ENCODE measurements around the gene BMAL1.

The BMAL1 gene

GRCh38 chr11:13294178-13294577, 16.6 kb downstream of the BMAL1 start:
- no peak for FAIRE-seq

GRCh38 chr11:13294771-13295579, 17.4 kb downstream of the BMAL1 start:
- no peak for FAIRE-seq

GRCh38 chr11:13297308-13297916, 19.8 kb downstream of the BMAL1 start:
- FAIRE-seq = no peak

GRCh38 chr11:13297917-13298356, 20.3 kb downstream of the BMAL1 start:
- FAIRE-seq = no peak

GRCh38 chr11:13298765-13299164, 21.2 kb downstream of the BMAL1 start:
- FAIRE-seq = no peak

GRCh38 chr11:13301522-13301921, 23.9 kb downstream of the BMAL1 start:
- no peak for FAIRE-seq

DNA sequence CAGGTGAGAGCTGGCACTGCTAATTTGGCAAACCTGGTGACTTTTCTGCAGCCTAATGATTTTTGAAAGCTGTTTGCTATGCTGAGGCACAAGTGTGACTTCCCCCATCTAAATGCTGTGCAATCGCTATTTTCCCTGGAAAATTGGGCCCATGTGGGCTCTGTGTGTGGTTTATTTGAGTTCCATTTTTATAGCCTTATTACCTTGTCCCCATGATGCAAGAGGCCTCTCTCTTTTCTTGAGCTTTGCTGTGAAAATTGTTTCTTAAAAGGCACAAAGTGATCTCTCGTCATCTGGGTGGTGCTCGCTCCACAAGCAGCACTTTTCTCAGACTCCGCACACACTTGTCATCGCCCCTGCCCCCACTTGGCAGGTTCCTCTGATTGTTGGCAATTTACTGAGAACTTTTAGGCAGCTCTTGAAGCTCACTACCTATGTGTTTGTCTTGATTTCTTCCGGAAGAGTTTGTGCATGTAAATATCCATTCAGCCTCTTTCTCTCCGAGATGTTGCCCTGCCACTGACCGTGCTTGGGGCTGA, 24.9 kb downstream of the BMAL1 start:
- no peak for FAIRE-seq

DNA sequence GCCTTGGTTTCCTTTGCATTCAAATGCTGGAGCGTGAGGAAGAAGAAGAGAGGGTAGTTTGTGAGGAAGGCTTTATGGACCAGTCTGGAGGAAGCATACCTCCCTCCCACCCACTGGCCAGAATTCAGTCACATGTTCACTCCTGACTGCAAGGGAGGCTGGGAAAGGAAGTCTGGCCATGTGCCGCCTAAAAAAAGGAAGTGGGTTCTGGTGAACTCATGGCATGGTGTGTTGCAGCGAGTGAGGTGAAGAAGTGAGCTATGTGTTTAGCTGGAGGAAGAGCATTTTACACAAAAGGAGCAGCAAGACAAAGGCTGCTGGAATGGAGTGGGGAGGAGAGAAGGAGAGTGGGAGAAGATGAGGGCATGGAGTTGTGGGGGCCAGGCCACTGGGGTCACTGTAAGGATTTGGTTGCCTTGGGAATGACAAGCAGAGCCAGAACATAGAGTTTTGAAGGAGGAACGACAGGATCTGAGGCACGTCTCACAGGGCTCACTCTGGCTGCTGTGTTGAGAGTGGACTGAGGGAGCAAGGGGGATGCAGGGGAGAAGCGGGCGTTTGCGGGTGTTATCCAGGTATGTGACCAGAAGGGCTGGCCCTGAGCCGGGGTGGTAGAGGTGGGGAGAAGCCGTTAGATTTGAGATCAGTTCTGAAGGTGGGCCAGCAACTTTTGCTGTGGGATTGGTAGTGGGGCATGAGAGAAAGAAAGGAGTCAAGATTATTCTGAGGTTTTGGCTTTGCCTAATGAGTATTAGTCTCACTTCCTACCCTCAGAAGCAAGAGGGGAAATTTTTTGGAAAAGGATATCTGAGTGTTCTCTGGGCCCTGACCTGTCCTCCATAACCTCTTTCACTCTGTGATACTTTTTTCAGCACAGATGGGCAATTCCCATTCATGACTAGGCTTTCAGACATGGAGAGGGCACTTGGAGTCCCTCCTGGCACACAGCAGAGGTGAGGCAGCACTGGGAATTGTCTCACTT, 26.4 kb downstream of the BMAL1 start:
- no peak for FAIRE-seq

DNA sequence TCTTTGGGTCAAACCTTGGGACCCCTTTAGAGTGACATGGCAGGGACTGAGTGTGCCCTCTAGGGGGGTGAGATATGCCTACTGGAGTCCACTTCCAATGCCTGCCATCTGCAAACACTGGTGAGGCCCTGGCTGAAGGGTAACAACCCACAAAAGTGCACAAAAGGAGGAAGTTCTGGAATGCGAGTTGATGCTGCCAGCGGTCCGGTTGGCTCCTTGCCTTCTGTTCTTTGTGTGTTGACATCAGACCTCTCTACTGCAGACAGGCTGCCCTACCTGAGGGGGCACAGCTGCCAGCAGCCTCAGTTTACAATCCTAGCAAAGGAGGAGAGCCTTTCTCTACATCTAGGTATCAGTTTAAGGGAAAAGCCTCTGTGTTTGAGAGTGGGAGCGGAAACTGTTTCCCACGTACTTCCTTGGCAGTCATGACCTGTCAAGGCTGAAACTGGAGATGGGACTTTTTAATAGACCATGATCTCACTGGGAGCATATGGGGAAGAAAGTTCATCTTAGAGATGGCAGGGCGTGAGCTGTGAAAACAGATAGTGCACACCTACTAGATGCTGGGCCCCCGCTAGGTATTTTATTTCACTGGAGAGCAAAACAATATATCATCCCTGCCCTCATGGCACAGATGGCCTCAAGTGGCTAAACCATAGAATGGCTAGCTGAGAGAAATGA, 27.2 kb downstream of the BMAL1 start:
- no peak for FAIRE-seq

DNA sequence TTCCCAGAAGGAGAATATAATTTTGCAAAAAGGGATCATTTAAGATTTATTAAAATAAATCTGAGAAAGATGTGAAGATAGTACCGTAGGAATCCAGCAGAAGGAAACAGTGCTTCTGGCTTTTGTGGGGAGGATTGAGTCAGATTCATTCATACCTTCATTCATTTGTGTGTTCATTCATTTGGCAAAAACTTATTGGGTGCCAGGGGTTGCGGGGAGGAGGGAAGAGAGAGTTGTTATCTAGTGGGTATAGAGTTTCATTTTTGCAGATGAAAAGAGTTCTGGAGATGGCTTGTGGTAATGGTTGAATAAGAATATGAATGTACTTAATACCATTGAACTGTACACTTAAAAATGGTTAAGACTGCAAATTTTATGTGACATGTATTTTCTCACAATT, 31.1 kb downstream of the BMAL1 start:
- FAIRE-seq = no peak

DNA sequence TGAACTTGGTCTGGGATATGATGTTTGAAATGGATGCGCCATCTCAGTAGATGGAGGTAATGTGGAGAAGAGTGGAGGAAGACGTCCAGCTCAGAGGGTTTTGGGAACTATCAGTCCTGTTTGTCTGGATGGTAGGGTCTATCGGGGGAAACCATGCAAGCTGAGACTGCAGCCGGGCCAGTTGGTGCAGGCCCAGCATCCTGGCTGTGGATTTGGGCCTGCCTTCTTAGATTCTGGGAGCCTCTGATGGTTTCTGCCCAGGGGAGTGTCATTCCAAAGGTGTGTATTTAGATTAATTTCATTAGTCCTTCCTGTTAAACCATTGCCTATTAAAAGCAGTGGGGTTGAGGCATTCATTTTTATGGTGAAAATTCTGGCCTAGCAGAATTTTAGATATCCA, 31.6 kb downstream of the BMAL1 start:
- FAIRE-seq = no peak

DNA sequence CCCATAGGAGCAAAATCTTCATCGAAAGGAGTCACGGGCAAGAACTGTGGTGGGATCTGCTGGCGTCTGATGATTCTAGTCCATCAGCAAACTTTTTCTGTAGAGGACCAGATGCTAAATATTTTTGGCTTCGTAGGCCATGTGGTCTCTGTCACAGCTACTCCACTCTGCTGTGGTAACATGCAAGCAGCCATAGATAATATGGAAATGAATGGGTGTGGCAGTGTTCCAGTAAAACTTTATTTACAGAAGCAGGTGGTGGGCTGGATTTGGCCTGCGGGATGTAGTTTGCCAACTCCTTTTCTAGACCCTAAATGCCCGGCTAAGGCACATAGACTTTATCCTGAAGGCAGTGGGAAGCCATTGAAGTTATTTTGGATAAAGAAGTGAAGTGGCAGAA, 32.9 kb downstream of the BMAL1 start:
- FAIRE-seq = no peak

DNA sequence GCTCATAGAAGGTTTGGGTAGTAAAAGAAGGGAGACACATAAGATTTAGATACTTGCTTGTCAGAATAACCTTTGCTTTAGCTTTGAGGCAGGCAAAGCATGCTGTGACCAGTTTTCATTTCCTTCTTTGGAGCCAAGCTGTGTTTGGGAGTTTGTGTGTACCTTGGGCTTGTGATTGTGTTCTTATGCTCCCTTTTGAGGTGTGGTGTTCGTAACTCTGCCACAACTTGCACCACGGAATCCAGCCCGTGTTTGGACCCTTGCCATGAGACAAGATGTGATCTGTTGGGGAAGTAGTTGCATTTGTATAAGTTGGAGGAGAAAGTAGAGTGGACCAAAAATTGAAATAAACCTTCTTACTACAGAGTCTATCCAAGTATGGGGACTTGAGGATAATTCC, 34.0 kb downstream of the BMAL1 start:
- no peak for FAIRE-seq

GRCh38 chr11:13313005-13313819, 35.6 kb downstream of the BMAL1 start:
- FAIRE-seq = no peak

DNA sequence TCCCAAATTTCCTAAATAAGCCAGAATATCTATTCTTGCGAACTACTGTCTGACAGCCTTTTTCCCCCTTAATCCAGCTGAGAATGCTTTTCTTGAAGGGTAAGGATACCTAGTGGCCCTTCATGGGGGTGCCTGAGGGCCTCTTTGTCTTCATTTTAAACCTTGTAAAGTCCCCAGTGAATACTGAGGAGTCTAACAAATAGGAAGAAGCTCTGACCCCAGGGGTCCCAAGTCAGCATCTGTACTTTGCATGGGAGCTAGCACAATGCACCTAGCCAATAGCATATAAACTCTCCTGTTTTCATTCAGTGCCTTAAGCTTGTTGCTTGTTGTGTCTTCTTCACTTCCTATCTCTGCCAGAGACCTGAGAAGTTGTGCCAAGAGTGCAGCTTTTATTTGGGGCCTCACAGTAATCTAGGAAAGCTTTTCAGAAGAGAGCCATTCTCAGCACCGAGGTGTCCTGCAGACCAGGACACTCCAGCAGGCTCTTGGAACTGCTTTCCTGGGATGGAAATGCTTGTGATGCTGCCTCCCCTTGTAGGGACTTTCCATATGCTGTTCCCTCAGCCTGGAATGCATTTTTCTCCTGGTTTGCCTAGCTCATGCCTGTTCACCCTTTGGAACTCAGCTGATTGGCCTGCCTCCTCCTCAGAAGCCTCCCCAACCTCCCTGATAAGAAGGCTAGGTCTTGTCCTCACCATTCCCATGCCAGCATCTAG, 37.2 kb downstream of the BMAL1 start:
- FAIRE-seq = no peak

- no peak for FAIRE-seq
Observed at GRCh38 chr11:13315517-13316432, 38.2 kb downstream of the BMAL1 start.

DNA sequence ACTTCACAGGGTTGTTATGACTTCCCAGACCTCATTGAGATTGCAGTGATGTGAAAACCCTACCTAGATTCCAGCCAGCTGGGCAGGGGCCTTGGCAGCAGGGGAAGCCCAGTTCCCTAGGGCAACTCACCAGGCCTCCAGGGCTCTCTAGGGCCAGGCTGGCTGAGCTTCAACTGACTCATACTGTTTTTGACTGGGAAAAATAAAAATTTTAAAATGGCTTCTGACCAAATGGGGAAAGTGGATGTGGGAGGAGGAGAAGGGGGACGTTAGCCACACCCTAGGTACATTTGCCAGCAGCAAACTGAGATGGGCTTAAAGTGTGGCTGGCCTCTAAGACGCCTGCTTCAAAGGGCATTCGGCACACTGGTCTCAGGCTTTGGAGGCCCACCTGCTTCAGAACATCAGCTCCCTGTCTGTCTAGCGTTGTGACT, 39.0 kb downstream of the BMAL1 start:
- FAIRE-seq = no peak

DNA sequence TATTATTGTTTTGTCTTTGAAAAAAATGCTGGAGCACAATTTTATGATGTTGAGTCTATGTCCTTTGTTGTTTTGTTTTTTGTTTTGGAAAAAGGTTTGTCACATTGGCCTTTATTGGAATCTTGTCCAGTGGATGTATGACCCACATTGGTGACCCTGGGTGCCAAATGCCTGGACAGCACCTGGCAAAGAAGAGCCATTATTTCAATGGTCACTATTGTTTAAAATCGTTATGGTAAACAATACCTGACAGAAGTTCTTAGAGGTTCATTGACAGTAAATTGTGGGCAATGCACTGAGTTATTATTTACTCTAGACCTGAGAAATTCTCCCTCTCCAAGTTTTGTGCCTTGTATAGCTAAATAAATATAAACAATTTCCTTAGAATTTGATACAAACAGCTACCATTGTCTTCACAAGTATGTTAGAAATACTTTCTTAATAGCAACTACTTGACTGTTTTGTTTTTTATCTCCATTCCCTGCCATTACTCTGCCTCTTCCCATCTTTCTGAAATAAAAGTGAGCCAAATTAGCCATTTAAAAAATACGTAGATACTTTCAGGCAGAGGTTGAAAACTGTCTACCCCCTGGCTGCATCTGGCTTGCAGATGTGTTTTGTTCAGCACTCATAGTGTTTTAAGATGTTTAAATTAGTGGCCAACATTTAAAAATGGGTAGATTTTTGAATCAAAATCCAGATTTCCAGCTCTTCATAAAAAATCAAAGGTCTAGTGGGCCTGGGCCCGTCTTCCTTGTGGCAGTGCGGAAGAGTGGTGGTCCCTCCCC, 39.9 kb downstream of the BMAL1 start:
- no peak for FAIRE-seq

Data from A204.1 (cell line).